Measurements from ENCODE around the gene CERT1. TPM values are rescaled to one million over a fixed set of nuclear protein-coding genes. Genes with fewer than 3 reads are reported as not detected.

The CERT1 gene
- total RNA-seq, 1 experiment from 2014 or later = 50.2 TPM

GRCh38 chr5:75481024-75481423, 30.4 kb downstream of the CERT1 start:
- H3K27ac Mint-ChIP-seq = peak overlapping the region; percentile 10 to 13 (median 11); a peak in 4 of 7 replicates
- H4K20me1 ChIP-seq (ENCODE audit: control insufficient read depth, insufficient read depth, insufficient read length) = no peaks in the 10 kb centered on the region
- H3K9me3 ChIP-seq (ENCODE audit: control insufficient read depth, low read depth, low read length) = no peaks in the 10 kb centered on the region
- no peak overlapping the region for H2BK5ac ChIP-seq (ENCODE audit: insufficient read length, low read length)
- no peak overlapping the region for H3K4me2 ChIP-seq (ENCODE audit: insufficient read depth, insufficient read length, low read length)
- H3K4ac ChIP-seq (ENCODE audit: low read depth, low read length) = no peak overlapping the region
- H4K5ac ChIP-seq (ENCODE audit: insufficient read length, low read depth, low read length) = no peak overlapping the region
- no peak overlapping the region for H2AFZ ChIP-seq (ENCODE audit: low read length)
- no peak overlapping the region for H4K91ac ChIP-seq (ENCODE audit: insufficient read length, low read depth, low read length)
- WGBS (ENCODE audit: extremely low coverage, insufficient read length, low lambda C conversion rate) = no CpG with 5 or more reads among the region's 4 CpGs
- no peak overlapping the region for H2BK15ac ChIP-seq (ENCODE audit: low read depth, low read length)
- H3K79me2 ChIP-seq (ENCODE audit: insufficient read depth, low read length) = peaks cover 2% of the 10 kb centered on the region; the same call in 1 of the 2 replicates
- H3K4me1 ChIP-seq (ENCODE audit: insufficient read depth, low read length) = peaks cover 4% of the 10 kb centered on the region; the same call in 1 of the 2 replicates
- H4K8ac ChIP-seq (replicated peaks; ENCODE audit: insufficient read length, low read depth, low read length) = no peak overlapping the region
- H3K56ac ChIP-seq (ENCODE audit: insufficient read length, low read depth, low read length) = no peak overlapping the region
- no peaks in the 10 kb centered on the region for H3K27me3 ChIP-seq (ENCODE audit: insufficient read depth, low read length)
- H3K27ac ChIP-seq (ENCODE audit: insufficient read length, low read depth, low read length) = no peak overlapping the region
- H2BK120ac ChIP-seq (ENCODE audit: low read depth, low read length, poor library complexity, severe bottlenecking) = no peak overlapping the region
- H2BK12ac ChIP-seq (ENCODE audit: insufficient read length, low read depth, low read length) = no peak overlapping the region
- H3K79me1 ChIP-seq (ENCODE audit: insufficient read depth, low read depth, low read length, poor library complexity, severe bottlenecking) = peaks cover 6% of the 10 kb centered on the region
- H3K4me1 Mint-ChIP-seq = peaks cover 27 to 31% of the 10 kb centered on the region in 2 experiments
- H3K9me3 Mint-ChIP-seq = no peaks in the 10 kb centered on the region; a peak in 1 of 5 replicates
- H3T11ph ChIP-seq (ENCODE audit: low read length) = no peak overlapping the region
- no peak overlapping the region for H2AK5ac ChIP-seq (ENCODE audit: insufficient read length, low read length)
- no peak overlapping the region for H3K9ac ChIP-seq (ENCODE audit: extremely low read depth, insufficient read length, low read length)
- no peak overlapping the region; the same call in 1 of the 2 replicates for H3K14ac ChIP-seq (ENCODE audit: insufficient read depth, low read length)
- no peak overlapping the region for H2BK20ac ChIP-seq (ENCODE audit: low read depth, low read length, poor library complexity, severe bottlenecking)
- H3K23ac ChIP-seq (ENCODE audit: insufficient read length, low read depth, low read length) = no peak overlapping the region
- TF ChIP-seq CTCF (conservative IDR thresholded peaks at IDR 0.05) = no peak
- no peaks in the 10 kb centered on the region for H3K27me3 Mint-ChIP-seq (ENCODE audit: low read depth)
- H3K4me3 Mint-ChIP-seq = no peak overlapping the region
- H3K36me3 Mint-ChIP-seq (ENCODE audit: insufficient read depth in 1 of 3, low read depth in 3 of 3) = no peaks in the 10 kb centered on the region
- H3K23me2 ChIP-seq (ENCODE audit: insufficient read length, low read depth, low read length, poor library complexity, severe bottlenecking) = no peaks in the 10 kb centered on the region
- H3K18ac ChIP-seq (ENCODE audit: insufficient read length, low read depth, low read length) = peak overlapping the region; percentile 51
- DNase-seq = no peak

Data from H9 (cell line).